HG03025 (cell line): ENCODE data around the gene RUSF1.
"Not testable (repeated sequence)": the region's sequence is repeated elsewhere in the genome, so short reads cannot be mapped to it uniquely, and the experiment has no call there.

Experiments
- ATAC-seq: cut with Tn5 transposase; IDR thresholded peaks from one replicate; pipeline ENCODE4 v1.9.1; 2021; ENCODE audit warnings: mild to moderate bottlenecking, moderate library complexity; ENCODE audit not compliant: unreplicated experiment, low FRiP score

Gene RUSF1

GRCh38 chr16:31458073-31458843 lies 49.9 kb downstream of the RUSF1 start:
- peak; percentile 11 for ATAC-seq

DNA sequence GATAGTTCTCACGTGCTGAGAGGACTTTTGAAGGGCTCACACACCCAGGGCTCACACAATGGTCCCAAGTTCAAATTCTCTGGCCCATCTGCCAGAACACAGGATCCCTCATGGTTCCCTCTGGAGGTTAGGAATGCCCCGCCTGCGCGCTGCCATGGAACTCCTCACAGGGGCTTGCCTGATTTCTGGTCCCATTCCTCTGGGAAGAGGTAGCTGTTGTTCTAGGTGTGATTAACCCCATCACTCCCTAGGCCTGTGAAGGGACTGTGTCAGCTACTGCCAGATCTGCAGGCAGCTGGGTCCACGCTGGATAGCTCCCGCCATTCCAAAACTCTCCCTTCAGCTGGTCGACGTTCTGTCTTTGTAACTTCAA lies 51.2 kb downstream of the RUSF1 start:
- ATAC-seq = no peak

- ATAC-seq = no peak
Measured at GRCh38 chr16:31455601-31456314, 52.4 kb downstream of the RUSF1 start.

DNA sequence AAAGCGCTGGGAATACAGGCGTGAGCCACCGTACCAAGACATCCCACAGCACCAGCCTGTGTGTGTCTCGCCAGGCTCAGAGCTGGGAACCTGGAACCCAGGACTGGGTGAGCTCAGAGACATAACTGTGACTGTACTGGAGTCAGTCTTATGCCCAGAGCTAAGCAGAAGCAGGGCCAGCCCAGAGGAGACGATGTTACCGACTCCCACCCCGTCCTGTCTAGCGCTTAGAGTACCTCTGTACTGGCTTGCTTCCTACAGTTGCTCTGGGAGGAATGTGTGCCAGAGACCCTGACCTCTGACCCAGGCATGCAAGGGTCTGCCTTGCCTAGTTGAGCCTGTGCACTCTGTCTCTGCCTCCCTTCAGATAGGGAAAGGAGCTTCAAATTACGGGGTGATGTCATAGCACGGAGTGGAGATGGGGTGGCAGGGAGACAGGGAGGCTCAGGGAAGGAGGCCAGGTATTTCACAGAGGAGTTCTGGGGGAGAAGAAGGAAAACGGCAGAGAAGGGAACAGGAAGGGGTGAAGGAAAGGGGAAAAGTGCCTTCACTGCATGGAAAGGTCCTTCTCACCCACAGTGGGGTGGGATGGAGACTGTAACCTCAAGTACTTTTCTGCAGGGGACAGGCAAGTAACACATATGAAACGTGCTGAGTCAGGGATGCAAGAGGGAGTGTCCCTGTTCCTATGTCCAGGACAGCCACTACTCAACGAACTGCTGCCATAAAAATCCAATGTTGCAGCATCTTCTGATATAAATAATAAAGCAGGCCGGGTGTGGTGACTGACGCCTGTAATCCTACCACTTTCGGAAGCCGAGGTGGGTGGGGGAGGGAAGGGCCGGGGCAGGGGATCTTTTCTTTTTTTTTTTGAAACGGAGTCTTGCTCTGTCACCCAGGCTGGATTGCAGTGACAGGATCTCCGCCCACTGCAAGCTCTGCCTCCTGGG lies 54.7 kb downstream of the RUSF1 start:
- no peak for ATAC-seq

- no peak for ATAC-seq
Measured at GRCh38 chr16:31452631-31453106, 55.5 kb downstream of the RUSF1 start.

DNA sequence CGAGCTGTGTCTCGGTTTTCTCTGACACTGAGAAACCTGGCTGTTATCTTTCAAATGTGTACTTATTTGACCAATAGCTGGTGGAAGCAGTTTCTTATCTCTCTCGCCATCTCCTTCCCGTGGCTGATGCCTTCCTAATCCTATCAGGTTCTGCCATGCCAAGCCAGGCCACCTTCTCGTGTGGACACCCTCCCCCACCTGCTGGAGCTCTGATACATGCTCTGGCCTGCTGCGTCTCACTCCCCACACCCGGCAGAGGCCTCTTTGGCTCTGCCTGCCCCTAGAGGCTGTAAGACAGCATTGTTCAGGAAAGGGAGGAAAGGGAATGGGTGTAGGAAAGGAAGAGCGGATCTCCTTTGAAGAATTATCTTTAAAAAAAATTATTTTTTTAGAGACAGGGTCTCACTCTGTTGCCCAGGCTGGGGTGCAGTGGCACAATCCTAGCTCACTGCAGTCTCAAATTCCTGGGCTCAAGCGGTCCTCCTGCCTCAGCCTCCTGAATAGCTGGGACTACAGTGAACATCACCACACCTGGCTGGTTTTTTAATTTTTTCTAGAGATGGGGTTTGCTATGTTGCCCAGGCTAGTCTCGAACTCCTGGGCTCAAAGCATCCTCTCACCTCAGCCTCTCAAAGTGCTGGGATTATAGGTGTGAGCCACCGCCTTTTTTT lies 56.4 kb downstream of the RUSF1 start:
- ATAC-seq = no peak

DNA sequence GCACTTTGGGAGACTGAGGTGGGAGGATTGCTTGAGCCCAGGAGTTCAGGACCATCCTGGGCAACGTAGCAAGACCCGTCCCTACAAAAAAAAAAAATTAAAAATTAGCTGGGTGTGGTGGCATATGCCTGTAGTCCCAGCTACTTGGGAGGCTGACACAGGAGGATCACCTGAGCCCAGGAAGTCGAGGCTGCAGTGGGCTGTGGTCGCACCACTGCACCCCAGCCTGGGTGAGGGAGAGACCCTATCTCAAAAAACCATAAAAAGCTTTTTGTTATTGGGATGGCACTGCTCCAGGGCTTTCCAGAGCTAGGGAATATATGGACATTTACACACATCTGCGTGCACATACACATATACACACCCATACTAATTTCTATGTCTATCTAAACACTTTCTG lies 57.0 kb downstream of the RUSF1 start:
- no peak for ATAC-seq

- ATAC-seq = not testable (repeated sequence)
Measured at GRCh38 chr16:31445931-31446330, 62.3 kb downstream of the RUSF1 start.

- ATAC-seq = no peak
Measured at GRCh38 chr16:31441956-31442355, 66.2 kb downstream of the RUSF1 start.

- ATAC-seq = no peak
Measured at GRCh38 chr16:31440516-31441184, 67.5 kb downstream of the RUSF1 start.

GRCh38 chr16:31439519-31439918 lies 68.7 kb downstream of the RUSF1 start:
- no peak for ATAC-seq
